A549 (cell line): ENCODE measurements around the gene DDX55. TPM values are rescaled to one million over a fixed set of nuclear protein-coding genes. Genes with fewer than 3 reads are reported as not detected.
A peak's percentile ranks its signal among the peaks of the same experiment; 100 is the strongest.
"Not testable (repeated sequence)": the region's sequence is repeated elsewhere in the genome, so short reads cannot be mapped to it uniquely, and the experiment has no call there.

Experiments
- ATAC-seq, 2 experiments: fragments of 200-7000 bp in 1 of 2; fragments of >200 bp in 1 of 2; cut with Nextera tagmentation in 1 of 2; cut with Tn5 transposase in 1 of 2; 3 replicates each; pipeline versions ENCODE4 v1.8.0 to v1.9.1; 2018 to 2020; ENCODE audit warnings: mild to moderate bottlenecking in 1 of 2, moderate library complexity in 1 of 2
- CTCF ChIA-PET: fragments of 300-600 bp; sonication (Branson Sonifier 250); formaldehyde crosslinking; extraction: SDS; loops from one replicate; lab custom pipeline; 2021; ENCODE audit warnings: antibody characterized with exemption, inconsistent platforms; lab: Yijun Ruan, JAX
- POLR2A ChIA-PET: fragments of 350-600 bp; formaldehyde crosslinking; extraction: SDS; loops from one replicate; lab custom pipeline; 2021; ENCODE audit warnings: antibody characterized with exemption, inconsistent platforms; lab: Yijun Ruan, JAX
- DNase-seq, 2 experiments: peaks; one replicate each; pipeline versions ENCODE4 v3.0.0 to v3.0.0-alpha.2; 2011 to 2016; ENCODE audit warnings: low read depth in 1 of 2, low spot score in 1 of 2
- FAIRE-seq: peaks from 2 replicates; lab custom pipeline; 2011; peaks lifted over from hg19 to GRCh38; lab: Jason Lieb, UNC
- H3K27ac ChIP-seq, 2 experiments: fragments of >200 bp; sonication (Bioruptor Twin); formaldehyde crosslinking; 3 replicates each; pipeline ENCODE4 v1.5.1; 2016 to 2017
- H3K4me1 ChIP-seq: fragments of >200 bp; sonication (Bioruptor Twin); formaldehyde crosslinking; 3 replicates; pipeline ENCODE4 v1.6.1; 2016
- H3K4me2 ChIP-seq: fragments of >200 bp; sonication (Bioruptor Twin); formaldehyde crosslinking; 3 replicates; pipeline ENCODE4 v1.6.1; 2016
- H3K4me3 ChIP-seq: fragments of >200 bp; sonication (Bioruptor Twin); formaldehyde crosslinking; 3 replicates; pipeline ENCODE4 v1.5.1; 2016
- H3K9me3 ChIP-seq: fragments of >200 bp; sonication (Bioruptor Twin); formaldehyde crosslinking; 3 replicates; pipeline ENCODE4 v1.6.1; 2016
- BCL3 ChIP-seq: fragments of >200 bp; sonication (Bioruptor Twin); formaldehyde crosslinking; IDR thresholded peaks from 3 replicates; pipeline ENCODE4 v1.6.1; 2016
- CBX8 ChIP-seq: fragments of 200-600 bp; sonication (generic); IDR thresholded peaks from 2 replicates; pipeline ENCODE4 v1.6.1; 2016
- CTCF ChIP-seq: fragments of >200 bp; sonication (Bioruptor Twin); formaldehyde crosslinking; IDR thresholded peaks from 3 replicates; pipeline ENCODE4 v1.5.1; 2016
- EHMT2 ChIP-seq: fragments of 200-600 bp; sonication (generic); IDR thresholded peaks from 2 replicates; pipeline ENCODE4 v1.6.1; 2016; ENCODE audit warnings: antibody characterized with exemption, low read depth, mild to moderate bottlenecking, moderate library complexity
- ELK1 ChIP-seq: fragments of 150-350 bp; IDR thresholded peaks from 2 replicates; pipeline ENCODE4 v1.6.1; 2014; ENCODE audit warnings: low read depth, mild to moderate bottlenecking, low read length
- FOSL2 ChIP-seq, 2 experiments: fragments of 450-650 bp in 1 of 2; fragments of >200 bp in 1 of 2; sonication (Bioruptor Twin) in 1 of 2; formaldehyde crosslinking; IDR thresholded peaks; 2 replicates each; pipeline versions ENCODE4 v1.5.0 to v1.6.1; 2016 to 2020; ENCODE audit warnings: mild to moderate bottlenecking in 1 of 2, moderate library complexity in 1 of 2
- HMGXB4 ChIP-seq: fragments of 250-450 bp; sonication (Bioruptor Pico); IDR thresholded peaks from 2 replicates; pipeline ENCODE4 v1.5.0; 2021; ENCODE audit warnings: mild to moderate bottlenecking, moderate library complexity, borderline replicate concordance
- JUN ChIP-seq, 2 experiments: fragments of >200 bp; sonication (Bioruptor Twin); formaldehyde crosslinking; IDR thresholded peaks; 2 replicates in 1 of 2; 3 replicates in 1 of 2; pipeline ENCODE4 v1.6.1; 2016 to 2017
- MAFK ChIP-seq: fragments of 450-650 bp; IDR thresholded peaks from 2 replicates; pipeline ENCODE4 v1.6.1; 2014; ENCODE audit not compliant: partially characterized antibody
- MAZ ChIP-seq: fragments of 150-350 bp; IDR thresholded peaks from 2 replicates; pipeline ENCODE4 v1.6.1; 2014; ENCODE audit warnings: antibody characterized with exemption, low read depth, low read length, borderline replicate concordance
- MYC ChIP-seq: IDR thresholded peaks from 2 replicates; pipeline ENCODE4 v1.6.1; 2012; ENCODE audit warnings: mild to moderate bottlenecking, inconsistent platforms, low read length, improper control_type of control experiment, borderline replicate concordance
- NPAS2 ChIP-seq: fragments of 250-450 bp; sonication (Bioruptor Pico); IDR thresholded peaks from 2 replicates; pipeline ENCODE4 v1.8.0; 2022; ENCODE audit warnings: mild to moderate bottlenecking, moderate library complexity, borderline replicate concordance
- NR3C1 ChIP-seq: fragments of >200 bp; sonication (Bioruptor Twin); formaldehyde crosslinking; IDR thresholded peaks from 3 replicates; pipeline ENCODE4 v1.6.1; 2017
- PBX3 ChIP-seq: IDR thresholded peaks from 2 replicates; pipeline ENCODE4 v1.6.1; 2012
- PHF8 ChIP-seq: fragments of 200-600 bp; sonication (generic); IDR thresholded peaks from 2 replicates; pipeline ENCODE4 v1.6.1; 2016; ENCODE audit warnings: low read depth, mild to moderate bottlenecking, antibody characterized with exemption, moderate library complexity, borderline replicate concordance
- POLR2A ChIP-seq: IDR thresholded peaks from 2 replicates; pipeline ENCODE4 v1.6.1; 2012; ENCODE audit warnings: mild to moderate bottlenecking, low read length
- RAD21 ChIP-seq, 2 experiments: fragments of >200 bp in 1 of 2; sonication (Bioruptor Twin) in 1 of 2; formaldehyde crosslinking in 1 of 2; IDR thresholded peaks in 1 of 2; conservative IDR thresholded peaks in 1 of 2; 2 replicates in 1 of 2; 3 replicates in 1 of 2; pipeline ENCODE4 v1.6.1; 2012 to 2018; ENCODE audit warnings: inconsistent platforms in 1 of 2
- SMC3 ChIP-seq: fragments of >200 bp; sonication (Bioruptor Twin); formaldehyde crosslinking; IDR thresholded peaks from 3 replicates; pipeline ENCODE4 v1.6.1; 2018; ENCODE audit warnings: inconsistent platforms
- SREBF2 ChIP-seq: fragments of 450-650 bp; IDR thresholded peaks from 2 replicates; pipeline ENCODE4 v1.6.1; 2014; ENCODE audit warnings: mild to moderate bottlenecking, moderate library complexity
- TFCP2L1 ChIP-seq: fragments of 250-450 bp; sonication (Bioruptor Pico); IDR thresholded peaks from 2 replicates; pipeline ENCODE4 v1.5.0; 2021; ENCODE audit warnings: mild to moderate bottlenecking
- USF2 ChIP-seq: fragments of 450-650 bp; IDR thresholded peaks from 2 replicates; pipeline ENCODE4 v1.6.1; 2014; ENCODE audit warnings: antibody characterized with exemption
- ZC3H11A ChIP-seq: fragments of 450-650 bp; IDR thresholded peaks from 2 replicates; pipeline ENCODE4 v1.6.1; 2014; ENCODE audit warnings: antibody characterized with exemption, mild to moderate bottlenecking
- ZFP36 ChIP-seq: fragments of 450-650 bp; IDR thresholded peaks from 2 replicates; pipeline ENCODE4 v1.6.1; 2014; ENCODE audit warnings: borderline replicate concordance; ENCODE audit not compliant: partially characterized antibody
- WGBS: methylation state at CpG from one replicate; pipeline ENCODE4 v1.1.6; 2017; ENCODE audit errors: missing lambda C conversion rate; 5-methylcytosine and 5-hydroxymethylcytosine counted together
- polyA plus RNA-seq, 4 experiments: library from polyadenylated mRNA; depleted of rRNA in 3 of 4; stranded (reverse); fragments of >200 nt; fragmentation: RNase III in 1 of 4; extraction: RNeasy Plus Mini Kit Qiagen cat#74134 plus additional on column Dnase treatment in 1 of 4; gene quantifications; 2 replicates in 3 of 4; 3 replicates in 1 of 4; pipeline ENCODE4 v1.2.3, GENCODE V29; 2011 to 2017

Gene DDX55
- polyA plus RNA-seq, 2 of the 4 experiments (the other 2 are of a cell fraction), result 37.5 to 63.4 TPM

GRCh38 chr12:123601602-123602489 is at the start of gene DDX55 (continued):
- TF ChIP-seq ELK1, result no peak
- TF ChIP-seq HMGXB4 (CRISPR knock-in tag), result peak; percentile 94
- peak; percentile 96 for TF ChIP-seq POLR2A
- peak; percentile 52 for TF ChIP-seq CTCF
- TF ChIP-seq MAZ, result no peak
- peak; percentile 19; the same call in 1 of the 2 replicates for TF ChIP-seq NPAS2 (CRISPR knock-in tag)
- peak; percentile 47 to 75 for TF ChIP-seq RAD21 (conservative IDR thresholded peaks at IDR 0.05 in 1 of 2, IDR thresholded peaks at IDR 0.05 in 1 of 2)
- TF ChIP-seq EHMT2, result no peak
- peak; percentile 59; the same call in 1 of the 2 replicates for TF ChIP-seq PHF8
- peak; percentile 46; the same call in 2 of the 3 replicates for TF ChIP-seq SMC3
- TF ChIP-seq MAFK, result no peak
- TF ChIP-seq USF2, result peak; percentile 71
- TF ChIP-seq FOSL2 (IDR thresholded peaks at IDR 0.05), result no peak
- 0 out of 2 replicates have a peak, but pooled peaks have one; percentile 2 for TF ChIP-seq FOSL2 (CRISPR knock-in tag; IDR thresholded peaks at IDR 0.05)
- TF ChIP-seq PBX3, result no peak
- TF ChIP-seq BCL3, result peak; percentile 83; the same call in 2 of the 3 replicates
- no peak for TF ChIP-seq NR3C1
- peak; percentile 44; the same call in 1 of the 2 replicates for TF ChIP-seq ZC3H11A
- peak; percentile 1 for TF ChIP-seq ZFP36
- peak; percentile 88 for TF ChIP-seq MYC
- TF ChIP-seq TFCP2L1, result 0 out of 2 replicates have a peak, but pooled peaks have one; percentile 36
- TF ChIP-seq JUN (IDR thresholded peaks at IDR 0.05), result peak; percentile 84 to 91
- 0 out of 2 replicates have a peak, but pooled peaks have one; percentile 5 for TF ChIP-seq SREBF2
- TF ChIP-seq CBX8, result no peak

- 2% methylated on average over 2 of the region's 2 CpGs for WGBS
- H3K4me1 ChIP-seq, ATAC-seq, POLR2A ChIA-PET, H3K4me2 ChIP-seq, DNase-seq, H3K27ac ChIP-seq, FAIRE-seq, H3K9me3 ChIP-seq, H3K4me3 ChIP-seq: not testable (repeated sequence)
- CTCF ChIA-PET, result interaction anchor here (1.5 kb wide), 1 partner anchor 12 kb away, joined by 4 read pairs; no protein-coding TSS in a partner anchor
Observed at GRCh38 chr12:123554136-123554535, 47.8 kb upstream of the DDX55 start.

GRCh38 chr12:123554843-123555242 is 47.1 kb upstream of the DDX55 start:
- H3K4me3 ChIP-seq, H3K4me2 ChIP-seq, DNase-seq, ATAC-seq, FAIRE-seq, POLR2A ChIA-PET, H3K4me1 ChIP-seq, H3K9me3 ChIP-seq, H3K27ac ChIP-seq: not testable (repeated sequence)
- CTCF ChIA-PET, result interaction anchor here (1.5 kb wide), 1 partner anchor 11 kb away, joined by 4 read pairs; no protein-coding TSS in a partner anchor
- 81% methylated on average over 5 of the region's 5 CpGs for WGBS
